GM18526 (cell line): ENCODE data around the gene SLC6A11.

Experiments used
- POLR2A ChIP-seq: IDR thresholded peaks from 3 replicates; pipeline ENCODE4 v1.6.1; 2011; ENCODE audit not compliant: insufficient read length; ENCODE audit errors: extremely low read depth

The SLC6A11 gene

GRCh38 chr3:10883478-10884234 lies 67.6 kb downstream of the SLC6A11 start:
- no peak for TF ChIP-seq POLR2A

- TF ChIP-seq POLR2A: no peak
Observed at GRCh38 chr3:10887015-10887414, 71.0 kb downstream of the SLC6A11 start.

GRCh38 chr3:10888518-10889090 lies 72.6 kb downstream of the SLC6A11 start:
- TF ChIP-seq POLR2A: no peak

- no peak for TF ChIP-seq POLR2A
Observed at GRCh38 chr3:10889206-10889960, 73.4 kb downstream of the SLC6A11 start.

- no peak for TF ChIP-seq POLR2A
Observed at GRCh38 chr3:10890665-10891064, 74.6 kb downstream of the SLC6A11 start.

GRCh38 chr3:10892622-10893021 lies 76.6 kb downstream of the SLC6A11 start:
- no peak for TF ChIP-seq POLR2A

GRCh38 chr3:10901296-10901945 lies 85.4 kb downstream of the SLC6A11 start:
- no peak for TF ChIP-seq POLR2A

- no peak for TF ChIP-seq POLR2A
Observed at GRCh38 chr3:10907262-10907661, 91.2 kb downstream of the SLC6A11 start.

- TF ChIP-seq POLR2A: no peak
Observed at GRCh38 chr3:10910367-10910766, 94.3 kb downstream of the SLC6A11 start.

GRCh38 chr3:10911350-10912002 lies 95.4 kb downstream of the SLC6A11 start:
- no peak for TF ChIP-seq POLR2A

- no peak for TF ChIP-seq POLR2A
Observed at GRCh38 chr3:10912786-10913185, 96.8 kb downstream of the SLC6A11 start.

GRCh38 chr3:10915376-10915775 lies 99.3 kb downstream of the SLC6A11 start:
- no peak for TF ChIP-seq POLR2A

- TF ChIP-seq POLR2A: no peak
Observed at GRCh38 chr3:10917176-10917575, 101.1 kb downstream of the SLC6A11 start.

GRCh38 chr3:10918011-10918410 lies 102.0 kb downstream of the SLC6A11 start:
- TF ChIP-seq POLR2A: no peak

- no peak for TF ChIP-seq POLR2A
Observed at GRCh38 chr3:10919636-10920035, 103.6 kb downstream of the SLC6A11 start.
